HG02678 (cell line): ENCODE results near the gene SH3PXD2A.

Source experiments
- ATAC-seq: cut with Tn5 transposase; IDR thresholded peaks from one replicate; pipeline ENCODE4 v1.9.1; 2021; ENCODE audit warnings: mild to moderate bottlenecking, moderate library complexity; ENCODE audit not compliant: unreplicated experiment

SH3PXD2A gene

GRCh38 chr10:103855424-103855823, at the start of gene SH3PXD2A:
Gene SH3PXD2A, minus strand, starts transcription at chr10:103855576. Its CDS starts 310 bp downstream, at chr10:103855266.
- ATAC-seq, result no peak

DNA sequence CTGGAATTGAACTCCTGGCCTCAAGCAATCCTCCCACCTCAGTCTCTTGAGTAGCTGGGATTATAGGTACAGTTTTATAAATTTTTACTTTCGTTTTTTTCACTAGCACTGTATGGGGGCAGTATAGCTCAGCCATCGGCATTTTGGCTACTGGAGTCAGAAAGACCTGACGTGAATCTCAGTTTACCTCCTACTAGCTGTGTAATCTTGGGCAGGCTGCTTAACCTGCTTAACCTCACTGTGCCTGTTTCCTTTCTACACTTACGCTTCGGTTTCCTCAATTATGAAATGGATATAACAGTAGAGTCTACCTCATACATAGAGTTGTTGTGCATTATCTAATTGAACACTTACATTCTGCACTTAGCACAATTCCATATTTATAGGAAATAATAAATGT, 45.9 kb upstream of the SH3PXD2A start:
- no peak for ATAC-seq

- ATAC-seq, result no peak
These were observed 43.9 kb upstream of the SH3PXD2A start for GRCh38 chr10:103899312-103899711.

- ATAC-seq, result no peak
These were observed 41.9 kb upstream of the SH3PXD2A start for GRCh38 chr10:103897241-103897774.

DNA sequence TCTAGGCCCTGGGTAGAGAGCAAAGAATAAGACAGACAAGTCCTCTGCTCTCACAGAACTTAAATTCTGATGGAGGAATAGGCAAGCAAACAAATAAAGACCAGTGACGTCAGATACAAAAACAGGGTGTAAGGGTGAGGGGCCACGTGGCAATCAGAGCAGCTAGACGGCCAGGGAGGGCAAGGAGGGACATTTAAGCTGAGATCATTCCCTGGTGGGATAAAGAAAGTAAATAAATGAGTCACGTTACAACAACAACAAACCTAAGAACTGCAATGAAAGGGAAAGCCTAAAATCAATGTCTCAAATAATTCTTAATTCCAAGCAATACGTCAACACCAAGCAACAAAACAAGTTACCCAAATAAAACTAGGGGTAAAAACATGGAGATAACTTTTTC, 40.8 kb upstream of the SH3PXD2A start:
- ATAC-seq, result no peak

DNA sequence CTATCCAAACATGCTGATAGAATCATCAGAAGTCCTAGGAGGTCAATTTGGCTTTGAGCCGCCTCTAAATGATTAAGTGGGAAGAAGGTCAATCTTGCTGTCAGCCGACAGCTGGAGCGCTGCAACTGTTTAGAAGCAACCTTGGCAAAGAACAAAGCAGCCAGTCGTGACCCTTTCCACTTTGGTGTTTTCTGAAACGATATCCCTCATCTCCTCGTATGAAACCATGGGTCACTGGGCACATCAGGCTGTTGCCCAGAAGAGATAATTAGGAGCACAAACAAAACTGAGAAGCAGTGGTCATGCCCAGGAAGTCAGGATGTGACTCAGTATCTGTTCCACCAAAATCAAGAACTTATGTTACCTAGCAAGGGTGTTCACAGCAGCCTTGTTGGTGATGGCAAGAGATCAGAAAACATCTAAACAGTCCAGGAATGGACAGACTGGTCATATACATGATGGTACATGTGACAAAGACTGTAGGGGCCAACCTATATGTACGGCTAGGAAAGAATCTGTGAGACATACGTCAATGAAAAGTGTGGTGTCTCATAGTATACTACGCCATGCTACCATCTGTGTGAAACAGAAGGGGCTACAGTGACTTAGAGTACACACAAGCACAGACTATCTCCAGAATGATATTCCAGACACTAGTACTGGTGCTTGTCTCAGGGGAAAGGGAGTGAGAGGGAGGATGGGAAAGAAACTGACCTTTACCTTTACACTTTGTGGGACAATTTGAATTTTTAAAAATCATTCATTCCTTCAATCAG, 40.2 kb upstream of the SH3PXD2A start:
- ATAC-seq, result no peak

DNA sequence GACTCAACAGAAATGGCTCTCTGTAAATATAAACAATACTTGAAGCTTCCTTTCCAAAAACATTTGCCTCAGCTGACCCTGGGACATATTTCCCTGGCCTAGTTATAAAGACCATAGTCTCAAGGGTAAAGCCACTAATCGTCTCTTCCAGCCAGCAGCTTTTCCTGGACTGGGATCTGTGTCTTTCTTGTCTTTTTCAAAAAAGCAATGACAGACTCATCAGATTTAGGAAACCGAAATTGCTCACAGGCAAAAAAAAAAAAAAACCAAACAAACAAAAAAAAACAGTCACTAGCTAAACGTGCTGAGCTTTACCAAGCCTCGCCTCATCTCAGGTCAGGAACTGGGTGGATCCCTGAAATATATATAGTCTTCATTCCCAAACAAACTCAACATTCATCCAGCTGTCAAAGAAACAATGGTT, 39.1 kb upstream of the SH3PXD2A start:
- ATAC-seq, result no peak

DNA sequence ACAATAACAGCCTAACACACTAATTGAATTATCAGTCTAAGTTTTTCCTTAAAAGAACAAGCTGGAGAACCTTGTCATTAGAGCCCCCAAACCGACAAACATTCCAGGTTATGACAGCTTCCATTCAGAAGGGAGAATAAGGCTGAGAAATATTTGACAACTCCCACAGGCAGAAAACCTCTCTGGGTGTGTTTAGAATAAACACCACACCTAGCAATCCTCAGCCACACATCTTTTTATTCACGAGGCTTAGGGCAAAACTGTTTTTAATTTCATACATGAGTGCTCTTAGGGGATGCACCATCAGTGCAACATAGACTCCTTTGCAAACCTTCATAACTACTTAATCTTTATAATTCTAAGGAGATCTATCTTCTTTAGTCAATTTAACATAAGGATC, 38.4 kb upstream of the SH3PXD2A start:
- ATAC-seq, result no peak

DNA sequence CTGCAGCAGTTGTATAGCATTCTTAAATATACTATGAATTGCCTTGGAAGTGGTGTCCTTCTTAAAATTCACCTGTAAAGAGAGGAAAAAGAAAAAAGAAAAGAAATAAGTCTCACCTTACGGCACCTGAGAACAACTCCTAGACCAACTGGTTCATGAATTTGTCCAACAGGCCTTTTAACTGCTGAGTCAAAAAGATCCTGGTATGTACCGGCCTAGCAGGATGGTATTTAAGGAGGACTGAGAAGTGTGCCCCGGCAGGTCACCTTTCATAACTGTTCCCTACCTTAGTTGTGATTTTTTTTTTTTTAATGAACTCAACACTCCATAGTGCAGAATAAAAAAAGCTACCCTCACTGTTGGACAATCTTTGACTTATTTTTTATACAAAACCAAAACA, 36.8 kb upstream of the SH3PXD2A start:
- ATAC-seq, result no peak

GRCh38 chr10:103890688-103891087, 35.3 kb upstream of the SH3PXD2A start:
- no peak for ATAC-seq

- no peak for ATAC-seq
These were observed 34.9 kb upstream of the SH3PXD2A start for GRCh38 chr10:103890194-103890658.

- ATAC-seq, result no peak
These were observed 33.8 kb upstream of the SH3PXD2A start for GRCh38 chr10:103889121-103889720.

DNA sequence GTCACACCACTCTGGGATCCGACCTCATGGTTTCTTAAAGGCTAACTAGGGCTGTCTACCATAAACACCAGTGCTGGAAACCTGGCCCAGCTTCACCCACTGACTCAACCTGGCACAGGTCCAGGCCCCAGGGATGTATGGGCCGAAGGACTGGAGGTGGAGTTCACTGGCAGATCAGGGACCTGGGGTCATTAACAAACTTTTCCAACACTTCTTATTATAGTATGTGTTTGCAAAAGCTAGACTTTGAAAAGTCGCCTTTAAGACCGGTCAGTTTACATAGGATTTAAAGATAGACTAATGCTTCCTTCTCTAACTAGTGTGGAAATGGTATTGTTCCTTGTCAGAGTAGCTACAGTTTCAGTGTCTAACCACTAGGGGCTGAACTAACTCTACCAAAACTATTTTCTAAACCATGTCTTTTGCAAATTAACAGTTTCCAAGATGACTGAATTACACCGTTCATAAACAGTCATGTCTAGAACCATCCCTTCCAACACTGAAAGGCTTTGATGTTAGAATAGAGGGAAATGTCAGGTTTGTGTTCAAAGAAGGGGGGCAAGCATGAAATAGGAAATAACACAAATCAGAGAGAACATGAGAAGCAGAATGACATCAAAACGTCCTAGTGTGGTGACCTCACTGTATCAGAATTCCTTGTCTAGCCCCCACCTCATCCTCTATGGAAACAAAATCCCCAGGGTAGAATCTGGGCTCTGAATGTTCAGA, 32.9 kb upstream of the SH3PXD2A start:
- ATAC-seq, result no peak

DNA sequence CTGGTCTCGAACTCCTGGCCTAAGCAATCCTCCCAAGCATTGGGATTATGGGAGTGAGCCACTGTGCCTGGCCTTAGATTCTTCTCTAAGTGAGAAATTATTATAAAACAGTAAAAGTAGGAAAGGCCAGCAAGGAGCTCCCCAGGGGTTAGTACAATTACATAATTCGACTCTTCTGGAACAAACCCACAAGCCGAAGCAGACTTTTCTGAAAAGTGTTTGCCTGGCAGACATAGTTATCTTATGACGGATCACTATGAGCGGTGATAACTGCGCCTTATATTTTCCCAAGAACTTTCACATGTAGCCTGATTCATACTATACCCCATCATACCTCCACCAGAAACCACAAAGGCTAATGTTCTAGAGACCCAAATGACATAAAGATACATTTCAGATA, 30.2 kb upstream of the SH3PXD2A start:
- no peak for ATAC-seq

GRCh38 chr10:103884681-103885139, 29.3 kb upstream of the SH3PXD2A start:
- ATAC-seq, result no peak

DNA sequence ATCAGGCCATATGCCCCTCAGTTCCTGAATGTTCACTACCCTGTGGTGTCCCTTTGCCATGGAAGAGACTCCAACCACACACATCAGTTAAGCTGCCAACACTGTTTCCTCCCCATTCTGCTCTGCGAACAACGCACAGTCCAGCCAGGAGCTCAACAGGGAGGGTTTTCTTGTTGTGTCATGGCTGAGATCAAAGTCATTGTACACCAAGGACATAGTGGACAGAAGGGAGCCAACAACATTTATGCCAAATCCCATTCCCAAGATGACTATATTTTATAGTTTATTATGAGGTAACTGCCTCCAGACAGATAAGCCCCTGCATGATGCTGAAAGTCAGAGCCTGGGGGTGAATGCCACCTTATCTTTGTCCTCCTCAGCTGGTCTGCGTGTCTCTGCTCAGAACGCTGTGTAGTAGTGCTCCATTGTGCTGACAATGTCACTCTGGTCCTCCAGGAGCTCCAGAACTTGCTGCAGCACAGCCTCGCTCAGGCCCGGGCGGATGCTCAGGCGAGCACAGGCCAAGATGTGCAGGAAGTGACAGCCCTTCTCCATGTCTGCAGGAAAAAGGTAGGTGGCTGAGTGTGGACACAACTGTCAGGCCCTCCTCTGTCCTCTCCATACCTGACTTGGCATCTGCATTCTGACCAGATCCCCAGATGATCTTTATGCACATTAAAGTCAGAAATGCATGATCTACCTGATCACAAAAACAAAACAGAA, 27.1 kb upstream of the SH3PXD2A start:
- no peak for ATAC-seq

DNA sequence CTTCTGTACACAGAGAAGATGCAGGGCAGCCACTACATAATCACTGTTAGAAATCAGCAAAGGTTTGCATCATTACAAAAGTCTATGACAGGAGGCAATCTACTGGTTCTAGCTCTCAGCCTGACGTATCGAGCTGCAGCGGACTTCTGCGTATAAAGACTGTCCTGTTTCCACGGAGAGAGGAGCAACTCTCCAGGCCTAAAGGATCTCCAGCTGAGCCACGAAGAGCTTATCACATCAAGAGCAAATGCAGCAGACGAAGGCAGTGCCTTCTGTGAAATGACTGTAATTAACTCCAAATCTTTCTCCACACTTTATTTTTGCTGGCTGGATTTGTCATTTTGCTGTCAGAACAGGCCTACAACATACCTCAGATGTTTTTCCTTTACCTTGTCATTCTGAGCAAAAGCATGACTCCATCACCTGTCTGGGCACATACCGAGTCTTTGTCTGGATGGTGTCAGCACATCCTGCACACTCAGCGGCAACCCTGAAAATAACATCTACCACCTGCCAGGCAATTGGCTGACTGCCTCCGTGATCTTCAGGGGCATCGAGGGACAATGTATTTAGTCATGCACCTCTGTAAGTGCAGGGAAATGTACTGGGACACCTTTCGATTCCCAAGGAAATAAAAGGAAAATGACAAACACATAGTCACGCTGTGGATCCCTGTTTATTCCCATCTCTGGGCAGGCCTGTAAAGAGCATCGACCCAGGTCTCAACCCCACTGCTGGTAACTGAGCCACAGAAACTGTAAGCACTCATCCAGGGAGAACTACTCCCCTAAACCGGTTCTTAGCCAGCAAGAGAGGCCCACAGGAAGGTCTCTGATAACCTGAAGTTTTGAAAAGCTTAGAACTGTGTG, 26.3 kb upstream of the SH3PXD2A start:
- no peak for ATAC-seq

DNA sequence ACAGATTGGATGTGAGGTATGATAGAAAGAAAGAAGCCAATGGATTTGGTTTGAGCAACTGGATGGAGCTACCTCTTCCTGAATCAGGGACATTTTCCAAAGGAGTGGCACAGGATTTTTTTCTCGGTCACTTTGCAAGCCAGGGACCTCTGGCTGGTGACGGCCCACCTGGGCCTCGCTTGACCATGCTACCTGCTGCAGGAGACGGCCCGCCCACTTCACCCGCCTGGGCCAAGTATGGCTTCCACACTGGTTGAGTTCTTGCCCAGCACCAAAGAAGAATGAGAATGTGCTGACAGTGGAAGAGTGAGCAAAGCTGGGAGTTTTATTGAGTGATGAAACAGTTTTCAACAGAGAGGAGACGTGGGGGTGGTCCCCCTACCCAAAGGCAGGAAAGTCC, 24.5 kb upstream of the SH3PXD2A start:
- ATAC-seq, result no peak

DNA sequence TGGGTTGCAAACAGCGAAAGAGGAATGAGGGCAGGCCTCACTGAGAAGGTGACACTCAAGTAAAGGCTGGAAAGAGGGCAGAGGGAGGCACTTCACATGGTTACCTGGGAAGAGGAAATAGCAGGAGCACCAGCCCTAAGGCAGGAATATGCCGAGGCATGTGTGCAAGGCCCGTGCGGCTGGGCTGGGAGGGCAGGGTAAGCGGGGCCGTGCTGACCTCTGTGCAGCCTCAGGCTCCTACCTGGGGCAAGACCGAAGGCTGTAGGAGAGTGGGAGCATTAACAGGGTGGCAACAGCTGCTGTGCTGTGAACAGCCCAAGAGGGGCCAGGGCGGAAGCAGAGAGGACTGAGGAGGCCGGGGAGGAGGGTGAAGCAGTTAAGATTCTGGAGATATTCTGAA, 24.0 kb upstream of the SH3PXD2A start:
- ATAC-seq, result no peak

GRCh38 chr10:103877861-103878260, 22.5 kb upstream of the SH3PXD2A start:
- ATAC-seq, result no peak
